ENCODE measurements around the gene PRSS2.
A peak's percentile ranks its signal among the peaks of the same experiment; 100 is the strongest.

The PRSS2 gene

DNA sequence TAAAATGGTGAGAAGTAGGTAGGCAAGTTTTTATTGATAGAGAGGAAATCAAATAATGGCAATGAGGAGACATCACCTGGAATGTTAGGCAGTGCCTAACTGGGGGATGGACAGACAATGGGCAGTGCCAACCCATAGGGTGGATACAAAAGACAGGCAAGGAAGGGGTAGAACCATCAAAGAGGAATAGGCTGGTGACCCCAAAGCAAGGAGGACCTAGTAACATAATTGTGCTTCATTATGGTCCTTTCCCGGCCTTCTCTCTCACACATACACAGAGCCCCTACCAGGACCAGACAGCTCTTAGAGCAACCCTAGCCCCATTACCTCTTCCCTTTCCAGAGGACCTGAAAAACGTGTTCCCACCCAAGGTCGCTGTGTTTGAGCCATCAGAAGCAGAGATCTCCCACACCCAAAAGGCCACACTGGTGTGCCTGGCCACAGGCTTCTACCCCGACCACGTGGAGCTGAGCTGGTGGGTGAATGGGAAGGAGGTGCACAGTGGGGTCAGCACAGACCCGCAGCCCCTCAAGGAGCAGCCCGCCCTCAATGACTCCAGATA lies 30.0 kb downstream of the PRSS2 start:
- TF ChIP-seq SPI1 (IDR thresholded peaks at IDR 0.05; ENCODE audit: low read depth, low read length) (no peak), PAX5 (IDR thresholded peaks at IDR 0.05; ENCODE audit: insufficient read depth, low read length, severe bottlenecking) (no peak), POLR2AphosphoS5 (IDR thresholded peaks at IDR 0.05; ENCODE audit: low read depth, low read length) (no peak), POLR2A (IDR thresholded peaks at IDR 0.05; ENCODE audit: low read depth, low read length) (no peak), POU2F2 (IDR thresholded peaks at IDR 0.05; ENCODE audit: low read depth, low read length) (no peak), TAF1 (IDR thresholded peaks at IDR 0.05; ENCODE audit: low read depth, low read length) (no peak)
- DNase-seq (ENCODE audit: insufficient read length, low spot score) (no peak), FAIRE-seq (no peak)

DNA sequence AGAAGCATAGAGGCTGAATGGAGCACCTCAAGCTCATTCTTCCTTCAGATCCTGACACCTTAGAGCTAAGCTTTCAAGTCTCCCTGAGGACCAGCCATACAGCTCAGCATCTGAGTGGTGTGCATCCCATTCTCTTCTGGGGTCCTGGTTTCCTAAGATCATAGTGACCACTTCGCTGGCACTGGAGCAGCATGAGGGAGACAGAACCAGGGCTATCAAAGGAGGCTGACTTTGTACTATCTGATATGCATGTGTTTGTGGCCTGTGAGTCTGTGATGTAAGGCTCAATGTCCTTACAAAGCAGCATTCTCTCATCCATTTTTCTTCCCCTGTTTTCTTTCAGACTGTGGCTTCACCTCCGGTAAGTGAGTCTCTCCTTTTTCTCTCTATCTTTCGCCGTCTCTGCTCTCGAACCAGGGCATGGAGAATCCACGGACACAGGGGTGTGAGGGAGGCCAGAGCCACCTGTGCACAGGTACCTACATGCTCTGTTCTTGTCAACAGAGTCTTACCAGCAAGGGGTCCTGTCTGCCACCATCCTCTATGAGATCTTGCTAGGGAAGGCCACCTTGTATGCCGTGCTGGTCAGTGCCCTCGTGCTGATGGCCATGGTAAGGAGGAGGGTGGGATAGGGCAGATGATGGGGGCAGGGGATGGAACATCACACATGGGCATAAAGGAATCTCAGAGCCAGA lies 31.0 kb downstream of the PRSS2 start:
- FAIRE-seq (no peak), DNase-seq (ENCODE audit: insufficient read length, low spot score) (no peak)
- TF ChIP-seq POLR2A (IDR thresholded peaks at IDR 0.05; ENCODE audit: low read depth, low read length) (no peak), PAX5 (IDR thresholded peaks at IDR 0.05; ENCODE audit: insufficient read depth, low read length, severe bottlenecking) (no peak), POU2F2 (IDR thresholded peaks at IDR 0.05; ENCODE audit: low read depth, low read length) (no peak), POLR2AphosphoS5 (IDR thresholded peaks at IDR 0.05; ENCODE audit: low read depth, low read length) (no peak), TAF1 (IDR thresholded peaks at IDR 0.05; ENCODE audit: low read depth, low read length) (no peak), SPI1 (IDR thresholded peaks at IDR 0.05; ENCODE audit: low read depth, low read length) (no peak)

DNA sequence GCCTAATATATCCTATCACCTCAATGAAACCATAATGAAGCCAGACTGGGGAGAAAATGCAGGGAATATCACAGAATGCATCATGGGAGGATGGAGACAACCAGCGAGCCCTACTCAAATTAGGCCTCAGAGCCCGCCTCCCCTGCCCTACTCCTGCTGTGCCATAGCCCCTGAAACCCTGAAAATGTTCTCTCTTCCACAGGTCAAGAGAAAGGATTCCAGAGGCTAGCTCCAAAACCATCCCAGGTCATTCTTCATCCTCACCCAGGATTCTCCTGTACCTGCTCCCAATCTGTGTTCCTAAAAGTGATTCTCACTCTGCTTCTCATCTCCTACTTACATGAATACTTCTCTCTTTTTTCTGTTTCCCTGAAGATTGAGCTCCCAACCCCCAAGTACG lies 31.5 kb downstream of the PRSS2 start:
- FAIRE-seq, result no peak
- TF ChIP-seq SPI1 (IDR thresholded peaks at IDR 0.05; ENCODE audit: low read depth, low read length), result no peak
- no peak for TF ChIP-seq POU2F2 (IDR thresholded peaks at IDR 0.05; ENCODE audit: low read depth, low read length)
- no peak for TF ChIP-seq POLR2A (IDR thresholded peaks at IDR 0.05; ENCODE audit: low read depth, low read length)
- TF ChIP-seq PAX5 (IDR thresholded peaks at IDR 0.05; ENCODE audit: insufficient read depth, low read length, severe bottlenecking), result no peak
- TF ChIP-seq TAF1 (IDR thresholded peaks at IDR 0.05; ENCODE audit: low read depth, low read length), result no peak
- TF ChIP-seq POLR2AphosphoS5 (IDR thresholded peaks at IDR 0.05; ENCODE audit: low read depth, low read length), result no peak
- no peak for DNase-seq (ENCODE audit: insufficient read length, low spot score)

DNA sequence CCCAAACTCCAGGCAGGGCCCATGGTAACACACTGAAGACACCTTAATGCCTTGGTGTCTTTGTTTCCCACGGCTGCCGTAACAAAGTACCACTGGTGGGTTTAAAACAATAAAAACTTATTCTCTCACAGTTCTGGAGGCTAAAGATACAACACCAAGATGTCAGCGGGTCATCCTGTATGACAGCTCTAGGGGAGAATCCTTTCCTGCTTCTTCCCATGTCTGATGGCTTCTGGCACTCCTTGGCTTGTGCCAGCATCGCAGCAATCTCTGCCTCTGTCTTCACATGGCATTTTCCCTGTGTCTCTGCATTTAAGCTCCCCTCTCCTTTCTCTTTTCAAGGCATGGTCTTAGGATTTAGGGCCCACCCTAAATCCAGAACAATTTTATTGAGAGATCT lies 33.1 kb downstream of the PRSS2 start:
- FAIRE-seq, result no peak
- TF ChIP-seq POLR2AphosphoS5 (IDR thresholded peaks at IDR 0.05; ENCODE audit: low read depth, low read length) (no peak), POLR2A (IDR thresholded peaks at IDR 0.05; ENCODE audit: low read depth, low read length) (no peak), SPI1 (IDR thresholded peaks at IDR 0.05; ENCODE audit: low read depth, low read length) (no peak), TAF1 (IDR thresholded peaks at IDR 0.05; ENCODE audit: low read depth, low read length) (no peak), PAX5 (IDR thresholded peaks at IDR 0.05; ENCODE audit: insufficient read depth, low read length, severe bottlenecking) (no peak), POU2F2 (IDR thresholded peaks at IDR 0.05; ENCODE audit: low read depth, low read length) (no peak)
- no peak for DNase-seq (ENCODE audit: insufficient read length, low spot score)

DNA sequence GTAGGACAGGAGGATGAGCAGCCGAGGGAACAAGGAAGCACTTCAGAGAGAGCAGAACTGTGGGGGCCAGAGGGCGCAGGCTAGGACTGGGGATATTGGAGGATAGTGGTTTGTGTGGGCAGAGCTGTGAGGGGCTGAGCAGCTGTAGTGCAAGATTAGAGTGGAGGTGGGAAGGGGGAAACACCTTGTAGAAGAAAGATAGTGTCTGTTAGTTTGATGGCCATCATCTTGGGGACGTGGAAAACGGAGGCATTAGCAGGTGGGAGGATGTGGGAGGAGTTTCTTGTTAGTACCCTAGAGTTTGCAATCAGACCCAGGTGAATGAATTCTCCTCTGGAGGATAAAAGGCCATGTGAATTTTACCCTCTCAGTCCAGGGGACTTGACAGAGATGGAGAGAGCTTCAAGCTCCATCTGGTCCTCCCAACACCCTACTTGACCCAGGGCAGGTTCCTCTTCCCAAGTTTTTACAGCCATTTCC lies 34.0 kb downstream of the PRSS2 start:
- FAIRE-seq, result peak; percentile 28
- TF ChIP-seq POU2F2 (IDR thresholded peaks at IDR 0.05; ENCODE audit: low read depth, low read length), result no peak
- TF ChIP-seq TAF1 (IDR thresholded peaks at IDR 0.05; ENCODE audit: low read depth, low read length), result no peak
- no peak for TF ChIP-seq SPI1 (IDR thresholded peaks at IDR 0.05; ENCODE audit: low read depth, low read length)
- TF ChIP-seq POLR2AphosphoS5 (IDR thresholded peaks at IDR 0.05; ENCODE audit: low read depth, low read length), result peak; percentile 57; the same call in 1 of the 2 replicates
- no peak for TF ChIP-seq PAX5 (IDR thresholded peaks at IDR 0.05; ENCODE audit: insufficient read depth, low read length, severe bottlenecking)
- peak; percentile 44; the same call in 1 of the 2 replicates for TF ChIP-seq POLR2A (IDR thresholded peaks at IDR 0.05; ENCODE audit: low read depth, low read length)
- no peak for DNase-seq (ENCODE audit: insufficient read length, low spot score)

DNA sequence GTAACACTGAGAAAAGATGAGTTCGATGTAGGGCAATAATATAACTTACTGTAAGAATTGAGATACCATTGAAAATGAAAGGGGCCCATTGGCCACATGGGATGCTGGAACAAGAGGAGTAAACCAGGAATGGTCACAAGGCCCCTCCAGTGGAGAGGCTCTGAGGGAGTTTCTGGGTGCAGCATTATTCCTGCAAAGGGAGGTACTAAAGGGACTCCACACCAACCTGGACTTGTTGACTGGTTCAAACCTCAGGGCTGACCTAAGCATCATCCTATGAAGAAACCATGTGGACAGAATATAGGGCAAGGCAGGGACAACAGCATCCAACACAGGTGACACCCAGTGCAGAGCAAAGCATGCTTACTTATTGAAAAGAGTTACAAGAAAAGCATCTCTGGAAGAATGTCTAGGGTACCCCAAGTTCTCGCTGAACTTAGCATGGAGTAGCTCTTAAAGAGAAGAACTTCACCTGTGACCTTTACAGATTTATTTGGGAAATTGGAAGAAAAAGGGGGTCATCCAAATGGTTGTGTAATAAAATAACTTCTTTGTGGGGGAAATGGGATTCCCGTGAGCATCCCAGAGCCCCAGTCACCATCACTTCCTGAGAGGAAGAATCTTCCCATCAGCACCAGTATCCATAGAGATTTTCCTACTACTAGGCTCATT lies 34.7 kb downstream of the PRSS2 start:
- FAIRE-seq, result no peak
- TF ChIP-seq POU2F2 (IDR thresholded peaks at IDR 0.05; ENCODE audit: low read depth, low read length) (no peak), POLR2A (IDR thresholded peaks at IDR 0.05; ENCODE audit: low read depth, low read length) (no peak), POLR2AphosphoS5 (IDR thresholded peaks at IDR 0.05; ENCODE audit: low read depth, low read length) (no peak), SPI1 (IDR thresholded peaks at IDR 0.05; ENCODE audit: low read depth, low read length) (no peak), PAX5 (IDR thresholded peaks at IDR 0.05; ENCODE audit: insufficient read depth, low read length, severe bottlenecking) (no peak), TAF1 (IDR thresholded peaks at IDR 0.05; ENCODE audit: low read depth, low read length) (no peak)
- DNase-seq (ENCODE audit: insufficient read length, low spot score), result no peak

DNA sequence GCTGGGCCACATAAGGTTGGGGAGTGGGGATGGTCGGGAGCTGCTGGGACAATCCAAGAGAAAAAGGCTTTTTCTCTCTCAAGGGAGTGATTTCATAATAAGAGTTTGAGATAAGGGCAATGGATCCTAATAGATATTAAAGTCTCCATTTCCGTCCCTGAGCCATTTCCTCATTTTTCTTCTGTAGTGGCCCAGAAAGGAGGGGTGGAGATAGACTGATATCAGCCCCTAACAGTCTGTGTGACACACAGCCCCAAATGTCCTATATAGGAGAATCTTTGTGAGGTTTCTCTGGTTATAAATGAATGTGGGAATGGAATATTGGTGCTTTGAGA lies 35.2 kb downstream of the PRSS2 start:
- no peak for TF ChIP-seq TAF1 (IDR thresholded peaks at IDR 0.05; ENCODE audit: low read depth, low read length)
- peak; percentile 19; the same call in 1 of the 2 replicates for TF ChIP-seq SPI1 (IDR thresholded peaks at IDR 0.05; ENCODE audit: low read depth, low read length)
- no peak for TF ChIP-seq POLR2AphosphoS5 (IDR thresholded peaks at IDR 0.05; ENCODE audit: low read depth, low read length)
- TF ChIP-seq POLR2A (IDR thresholded peaks at IDR 0.05; ENCODE audit: low read depth, low read length), result no peak
- TF ChIP-seq POU2F2 (IDR thresholded peaks at IDR 0.05; ENCODE audit: low read depth, low read length), result no peak
- no peak for TF ChIP-seq PAX5 (IDR thresholded peaks at IDR 0.05; ENCODE audit: insufficient read depth, low read length, severe bottlenecking)
- FAIRE-seq, result no peak
- no peak for DNase-seq (ENCODE audit: insufficient read length, low spot score)

DNA sequence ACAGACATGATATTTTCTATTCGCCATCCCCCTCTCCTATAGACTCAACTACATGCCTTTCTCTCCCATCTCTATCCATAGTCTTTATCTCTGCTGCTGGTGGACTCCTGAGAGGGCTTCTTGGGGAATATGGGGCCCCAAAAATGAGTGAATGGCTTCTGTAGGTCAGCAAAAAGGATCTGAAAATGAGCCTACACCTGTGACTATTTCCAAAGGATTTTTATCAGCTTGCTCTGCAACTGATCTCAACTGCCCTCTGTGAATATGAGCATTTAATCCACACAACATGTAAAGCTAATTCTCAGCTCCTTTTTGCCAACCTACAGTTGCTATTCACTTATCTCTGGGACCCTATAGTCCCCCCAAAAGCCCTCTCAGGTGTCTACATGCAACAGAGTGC lies 36.2 kb downstream of the PRSS2 start:
- DNase-seq (ENCODE audit: insufficient read length, low spot score), result no peak
- no peak for FAIRE-seq
- TF ChIP-seq SPI1 (IDR thresholded peaks at IDR 0.05; ENCODE audit: low read depth, low read length) (no peak), POLR2A (IDR thresholded peaks at IDR 0.05; ENCODE audit: low read depth, low read length) (no peak), POU2F2 (IDR thresholded peaks at IDR 0.05; ENCODE audit: low read depth, low read length) (no peak), TAF1 (IDR thresholded peaks at IDR 0.05; ENCODE audit: low read depth, low read length) (no peak), PAX5 (IDR thresholded peaks at IDR 0.05; ENCODE audit: insufficient read depth, low read length, severe bottlenecking) (no peak), POLR2AphosphoS5 (IDR thresholded peaks at IDR 0.05; ENCODE audit: low read depth, low read length) (no peak)

DNA sequence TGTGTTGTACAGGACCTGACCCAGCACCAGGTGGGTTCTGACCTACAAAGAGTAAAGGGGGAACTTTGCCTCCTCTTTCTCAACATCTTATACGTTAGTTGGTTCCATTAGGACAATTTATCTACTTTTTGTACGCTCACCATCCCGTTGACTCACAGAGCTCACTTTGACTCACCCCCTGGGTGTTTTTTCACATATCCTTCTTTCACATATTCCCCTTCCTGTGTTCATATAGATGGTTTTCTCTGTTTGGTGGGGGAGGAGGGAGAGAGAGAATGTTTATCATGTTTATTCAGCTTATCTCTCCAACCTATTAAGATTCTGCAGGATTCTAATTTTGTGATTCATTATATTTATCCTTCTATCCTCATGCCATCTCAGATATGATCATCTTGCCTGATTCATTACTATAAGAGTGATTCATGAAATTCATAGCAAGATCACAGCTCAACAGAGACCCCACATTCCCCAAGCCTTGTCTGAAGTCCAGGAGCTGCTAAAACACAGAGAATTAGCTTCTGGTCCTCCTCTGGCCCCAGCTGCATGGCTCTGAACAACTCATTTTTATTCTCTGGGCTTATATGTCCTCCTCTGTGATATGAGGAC lies 37.2 kb downstream of the PRSS2 start:
- FAIRE-seq (peak; percentile 89), DNase-seq (ENCODE audit: insufficient read length, low spot score) (no peak)
- TF ChIP-seq TAF1 (IDR thresholded peaks at IDR 0.05; ENCODE audit: low read depth, low read length) (no peak), SPI1 (IDR thresholded peaks at IDR 0.05; ENCODE audit: low read depth, low read length) (peak; percentile 43; the same call in 1 of the 2 replicates), POLR2A (IDR thresholded peaks at IDR 0.05; ENCODE audit: low read depth, low read length) (peak; percentile 53), POLR2AphosphoS5 (IDR thresholded peaks at IDR 0.05; ENCODE audit: low read depth, low read length) (no peak), PAX5 (IDR thresholded peaks at IDR 0.05; ENCODE audit: insufficient read depth, low read length, severe bottlenecking) (no peak)

All from GM12891 (cell line).